GM23248 (cell line): Measurements from ENCODE around the gene PNPLA7. TPM values are rescaled to one million over a fixed set of nuclear protein-coding genes. Genes with fewer than 3 reads are reported as not detected.

ENCODE experiments used
- DNase-seq: peaks from one replicate; pipeline ENCODE4 v3.0.0-alpha.2; 2015
- H2AFZ ChIP-seq: fragments of 200-600 bp; sonication (generic); 2 replicates; pipeline ENCODE4 v1.6.1; 2016; ENCODE audit warnings: antibody characterized with exemption
- H3F3A ChIP-seq: fragments of 200-600 bp; sonication (generic); 2 replicates; pipeline ENCODE4 v1.6.1; 2016; ENCODE audit warnings: mild to moderate bottlenecking, antibody characterized with exemption, mixed run types; ENCODE audit not compliant: insufficient read depth
- H3K27ac ChIP-seq: fragments of 200-600 bp; sonication (generic); 2 replicates; pipeline ENCODE4 v1.5.1; 2016; ENCODE audit warnings: mild to moderate bottlenecking
- H3K27me3 ChIP-seq: fragments of 200-600 bp; sonication (generic); replicated peaks from 2 replicates; pipeline ENCODE4 v1.6.1; 2016; ENCODE audit warnings: mild to moderate bottlenecking; ENCODE audit not compliant: insufficient read depth
- H3K36me3 ChIP-seq: fragments of 200-600 bp; sonication (generic); 2 replicates; pipeline ENCODE4 v1.6.1; 2016; ENCODE audit warnings: low read depth, mild to moderate bottlenecking
- H3K4me1 ChIP-seq: fragments of 200-600 bp; sonication (generic); 2 replicates; pipeline ENCODE4 v1.6.1; 2016; ENCODE audit warnings: mild to moderate bottlenecking; ENCODE audit not compliant: insufficient read depth
- H3K4me2 ChIP-seq: fragments of 200-600 bp; sonication (generic); one replicate; pipeline ENCODE4 v1.6.1; 2016; ENCODE audit warnings: mild to moderate bottlenecking; ENCODE audit not compliant: unreplicated experiment
- H3K4me3 ChIP-seq: fragments of 200-600 bp; sonication (generic); 2 replicates; pipeline ENCODE4 v1.5.1; 2016; ENCODE audit warnings: mild to moderate bottlenecking
- H3K79me2 ChIP-seq: fragments of 200-600 bp; sonication (generic); 2 replicates; pipeline ENCODE4 v1.6.1; 2016; ENCODE audit warnings: mild to moderate bottlenecking; ENCODE audit not compliant: insufficient read depth
- H3K9ac ChIP-seq: fragments of 200-600 bp; sonication (generic); 2 replicates; pipeline ENCODE4 v1.6.1; 2016; ENCODE audit warnings: mild to moderate bottlenecking
- H3K9me2 ChIP-seq: fragments of 200-600 bp; sonication (generic); 2 replicates; pipeline ENCODE4 v1.6.1; 2016; ENCODE audit warnings: mixed run types, mild to moderate bottlenecking, moderate library complexity; ENCODE audit not compliant: insufficient read depth
- H3K9me3 ChIP-seq: fragments of 200-600 bp; sonication (generic); one replicate; pipeline ENCODE4 v1.6.1; 2017; ENCODE audit warnings: low read depth
- H4K20me1 ChIP-seq: fragments of 200-600 bp; sonication (generic); 2 replicates; pipeline ENCODE4 v1.6.0; 2016; ENCODE audit not compliant: insufficient read depth
- EZH2 ChIP-seq: fragments of 200-600 bp; sonication (generic); IDR thresholded peaks from 2 replicates; pipeline ENCODE4 v1.6.1; 2018; ENCODE audit warnings: antibody characterized with exemption, mild to moderate bottlenecking; ENCODE audit not compliant: insufficient read depth, poor library complexity, severe bottlenecking
- EZH2phosphoT487 ChIP-seq: fragments of 200-600 bp; sonication (generic); IDR thresholded peaks from 2 replicates; pipeline ENCODE4 v1.6.1; 2018; ENCODE audit warnings: antibody characterized with exemption, moderate library complexity, mild to moderate bottlenecking, low read depth; ENCODE audit not compliant: insufficient read depth
- WGBS, 2 experiments: methylation state at CpG; one replicate each; pipeline ENCODE4 v1.1.6; 2015 to 2017; ENCODE audit warnings: low lambda C conversion rate in 2 of 2, low coverage in 1 of 2; ENCODE audit errors: missing lambda C conversion rate in 2 of 2; 5-methylcytosine and 5-hydroxymethylcytosine counted together
- in situ Hi-C: fragments of 300-500 bp; cut with MboI; formaldehyde crosslinking; loops from 2 replicates; pipeline ENCODE4 v1.15.0; 2020
- polyA plus RNA-seq: library from polyadenylated mRNA; unstranded; fragments of >200 nt; fragmentation: Nextera tagmentation; extraction: Ambion mirVana; gene quantifications from 2 replicates; pipeline ENCODE4 v1.2.1, GENCODE V29; 2016
- total RNA-seq: library from RNA; depleted of rRNA; stranded (reverse); fragments of >200 nt; shearing (Covaris generic); gene quantifications from 2 replicates; pipeline ENCODE4 v1.2.3, GENCODE V29; 2014

PNPLA7 gene
- total and polyA plus RNA-seq, 2 experiments from 2014 or later, result 0.54 to 0.59 TPM

DNA sequence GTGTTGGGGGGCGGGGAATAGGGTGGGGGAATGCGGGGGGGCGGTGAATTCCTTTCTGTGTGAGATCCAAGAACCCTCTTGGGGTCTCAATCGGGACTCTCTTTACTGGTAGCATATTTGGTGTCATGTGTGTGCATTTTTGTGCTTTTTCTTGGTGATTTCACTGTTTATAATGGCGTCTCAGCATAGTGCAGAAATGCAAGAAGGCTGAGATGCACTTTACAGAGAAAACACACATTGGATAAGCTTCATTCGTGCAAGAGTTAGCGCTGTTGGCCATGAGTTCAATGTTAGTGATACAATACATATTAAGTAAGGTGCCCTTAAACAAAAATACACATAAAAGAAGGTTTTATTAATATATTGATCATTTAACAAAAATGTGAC, 108.3 kb downstream of the PNPLA7 start:
- WGBS, 2 experiments, result 18 to 24% methylated on average over 5 to 7 of the region's 7 CpGs
- Histone ChIP-seq H3K9ac (no peak overlapping the region), H3K9me2 (no peaks in the 10 kb centered on the region)

DNA sequence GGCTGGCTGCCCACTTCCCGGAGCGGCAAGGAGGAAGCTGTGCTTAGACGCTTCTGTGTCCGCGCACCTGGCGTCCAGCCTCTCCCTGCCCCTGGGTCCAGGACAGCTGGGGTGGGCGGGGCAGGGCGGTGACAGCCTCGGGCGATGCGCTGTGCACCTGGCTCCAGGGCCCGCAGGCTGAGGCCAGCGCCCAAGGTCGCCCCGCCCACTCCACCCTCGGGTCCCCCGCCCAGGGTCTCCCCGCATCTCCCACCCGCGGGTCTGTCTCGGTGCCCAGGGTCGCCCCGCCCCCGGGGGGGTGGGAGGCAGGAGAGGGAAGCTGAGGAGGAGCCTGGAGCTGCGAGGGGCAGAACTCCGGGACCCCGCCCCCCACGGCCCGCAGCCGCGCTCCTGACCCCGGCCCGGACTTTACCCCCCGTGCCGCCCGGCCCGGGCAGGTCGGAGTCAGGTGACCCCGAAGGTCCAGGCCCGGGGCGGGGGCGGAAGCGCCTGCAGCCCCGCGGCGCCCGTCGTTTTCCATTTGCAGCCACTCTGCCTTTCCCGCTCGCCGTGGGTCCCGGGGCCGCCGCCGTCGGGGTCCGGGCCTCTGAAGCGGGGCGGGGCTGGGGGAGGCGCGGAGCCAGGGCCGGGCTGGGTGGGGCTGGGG, 108.8 kb downstream of the PNPLA7 start, which contains the start of gene ENTPD8:
TSS of gene ENTPD8 (minus strand) at position 69 of the 646 bp plus-strand sequence. CDS start 3,072 bp downstream, outside the sequence.
- 1 to 3% methylated on average over 23 to 52 of the region's 62 CpGs for WGBS, 2 experiments
- Histone ChIP-seq H2AFZ (no peak within 1 kb of the TSS), H3K9me2 (no peaks in the 10 kb centered on the region), H3K27ac (no peak within 1 kb of the TSS), H3K9ac (no peak within 1 kb of the TSS), H3K4me1 (peaks cover 14% of the 10 kb centered on the region), H4K20me1 (no peaks in the 10 kb centered on the region), H3K4me3 (0 out of 2 replicates have a peak within 1 kb of the TSS, but pooled peaks have one; percentile 26), H3F3A (peaks cover 2% of the 10 kb centered on the region; the same call in 1 of the 2 replicates), H3K36me3 (no peaks in the 10 kb centered on the region), H3K4me2 (peak within 1 kb of the TSS; percentile 68), H3K79me2 (no peaks in the 10 kb centered on the region), H3K9me3 (no peaks in the 10 kb centered on the region), H3K27me3 (no peaks in the 10 kb centered on the region)
- peak; percentile 28 for DNase-seq
- in situ Hi-C loops, result no loop called here
- TF ChIP-seq EZH2phosphoT487, result no peak
- no peak for TF ChIP-seq EZH2

More for the DNA sequence above, 108.3 kb downstream of the PNPLA7 start:
- Histone ChIP-seq H2AFZ (no peak overlapping the region), H3K36me3 (no peaks in the 10 kb centered on the region), H3K79me2 (no peaks in the 10 kb centered on the region), H3K9me3 (no peaks in the 10 kb centered on the region), H3K4me2 (no peak overlapping the region), H3F3A (peaks cover 7% of the 10 kb centered on the region; the same call in 1 of the 2 replicates), H3K27ac (no peak overlapping the region), H3K4me3 (no peak overlapping the region), H3K27me3 (no peaks in the 10 kb centered on the region), H3K4me1 (peaks cover 19% of the 10 kb centered on the region), H4K20me1 (no peaks in the 10 kb centered on the region)
- DNase-seq, result no peak
- in situ Hi-C loops, result no loop called here
- TF ChIP-seq EZH2, result no peak
- no peak for TF ChIP-seq EZH2phosphoT487

DNA sequence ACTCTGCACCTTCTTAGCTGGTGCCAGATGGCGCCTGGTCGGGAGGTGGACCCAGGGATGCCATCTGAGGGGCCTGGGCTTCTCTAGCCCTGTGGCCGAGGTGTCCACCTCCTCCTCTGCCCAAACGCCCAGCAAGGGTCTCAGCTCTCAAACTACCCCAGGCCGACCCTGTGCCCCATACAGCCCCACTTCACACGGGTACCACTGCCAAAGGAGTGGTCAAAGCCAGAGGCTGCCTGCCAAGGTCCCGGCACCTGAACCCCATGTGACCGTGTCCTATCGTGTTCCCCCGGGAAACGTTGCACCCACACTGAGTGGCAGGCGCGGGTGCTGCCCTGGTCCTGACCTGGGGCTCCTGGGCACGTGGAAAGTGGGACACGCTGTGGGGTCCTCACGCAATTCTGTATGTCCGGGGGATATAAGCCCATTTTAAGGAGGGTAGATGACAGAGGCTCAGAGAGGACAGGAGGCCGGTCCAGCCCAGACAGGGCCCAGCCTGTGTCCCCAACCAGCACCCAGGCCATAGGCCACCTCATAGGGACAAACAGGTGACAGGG, 111.0 kb downstream of the PNPLA7 start:
- 62 to 65% methylated on average over 18 of the region's 18 CpGs for WGBS, 2 experiments
- DNase-seq, result no peak
- Histone ChIP-seq H3F3A (no peaks in the 10 kb centered on the region), H3K36me3 (no peaks in the 10 kb centered on the region), H2AFZ (no peak overlapping the region), H3K4me1 (no peaks in the 10 kb centered on the region), H3K4me3 (no peak overlapping the region), H3K4me2 (no peak overlapping the region), H3K27ac (no peak overlapping the region), H3K9ac (no peak overlapping the region), H4K20me1 (no peaks in the 10 kb centered on the region), H3K27me3 (no peaks in the 10 kb centered on the region), H3K9me2 (no peaks in the 10 kb centered on the region), H3K79me2 (no peaks in the 10 kb centered on the region), H3K9me3 (no peaks in the 10 kb centered on the region)
- in situ Hi-C loops, result no loop called here
- TF ChIP-seq EZH2 (no peak), EZH2phosphoT487 (no peak)

DNA sequence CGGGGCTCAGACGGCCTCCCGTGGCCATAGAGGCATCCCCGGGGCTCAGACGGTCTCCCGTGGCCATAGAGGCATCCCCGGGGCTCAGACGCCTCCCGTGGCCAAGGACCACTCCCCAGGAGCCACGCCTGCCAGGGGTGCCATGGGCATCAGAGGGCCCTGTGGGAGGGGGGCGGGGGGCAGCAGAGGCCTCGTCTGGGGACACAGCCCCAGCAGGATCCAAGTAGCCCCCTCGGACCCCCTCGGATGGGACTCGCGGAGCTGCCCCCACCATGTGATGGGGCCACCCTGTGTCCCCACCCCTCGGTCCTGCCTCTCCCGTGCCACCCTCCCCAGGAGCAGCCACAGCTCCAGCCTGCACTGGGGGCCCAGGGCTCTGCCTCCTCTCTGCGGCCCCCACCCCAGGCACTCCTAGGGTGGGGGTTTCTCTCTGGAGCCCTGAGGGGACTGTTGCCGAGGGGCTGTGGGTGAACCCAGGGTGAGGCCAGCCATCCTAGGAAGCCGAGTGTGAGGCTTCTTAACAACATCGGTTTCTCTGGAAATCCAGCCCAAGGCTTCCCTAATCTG, 111.5 kb downstream of the PNPLA7 start:
- 60 to 62% methylated on average over 9 to 20 of the region's 22 CpGs for WGBS, 2 experiments
- Histone ChIP-seq H4K20me1 (no peaks in the 10 kb centered on the region), H3K79me2 (no peaks in the 10 kb centered on the region), H3K27ac (no peak overlapping the region), H3K27me3 (no peaks in the 10 kb centered on the region), H3K4me2 (no peak overlapping the region), H3F3A (no peaks in the 10 kb centered on the region), H3K9me3 (no peaks in the 10 kb centered on the region), H2AFZ (no peak overlapping the region), H3K9ac (no peak overlapping the region), H3K36me3 (no peaks in the 10 kb centered on the region), H3K4me3 (no peak overlapping the region), H3K4me1 (no peaks in the 10 kb centered on the region), H3K9me2 (no peaks in the 10 kb centered on the region)
- in situ Hi-C loops, result no loop called here
- DNase-seq, result no peak
- TF ChIP-seq EZH2phosphoT487 (no peak), EZH2 (no peak)
